Islet precursor cell (in vitro differentiated cells): ENCODE results near the gene PRKG1.

Experiments
- DNase-seq: peaks from one replicate; pipeline ENCODE4 v3.0.0-alpha.2; 2018

Gene PRKG1

GRCh38 chr10:52313256-52313932, 1239.1 kb downstream of the PRKG1 start:
- DNase-seq = peak; percentile 55

GRCh38 chr10:52313933-52314821, 1239.9 kb downstream of the PRKG1 start, which contains the start of gene DKK1:
Gene DKK1 (plus strand): TSS chr10:52314281. CDS start chr10:52314435, 154 bp downstream.
- peak; percentile 91 for DNase-seq

DNA sequence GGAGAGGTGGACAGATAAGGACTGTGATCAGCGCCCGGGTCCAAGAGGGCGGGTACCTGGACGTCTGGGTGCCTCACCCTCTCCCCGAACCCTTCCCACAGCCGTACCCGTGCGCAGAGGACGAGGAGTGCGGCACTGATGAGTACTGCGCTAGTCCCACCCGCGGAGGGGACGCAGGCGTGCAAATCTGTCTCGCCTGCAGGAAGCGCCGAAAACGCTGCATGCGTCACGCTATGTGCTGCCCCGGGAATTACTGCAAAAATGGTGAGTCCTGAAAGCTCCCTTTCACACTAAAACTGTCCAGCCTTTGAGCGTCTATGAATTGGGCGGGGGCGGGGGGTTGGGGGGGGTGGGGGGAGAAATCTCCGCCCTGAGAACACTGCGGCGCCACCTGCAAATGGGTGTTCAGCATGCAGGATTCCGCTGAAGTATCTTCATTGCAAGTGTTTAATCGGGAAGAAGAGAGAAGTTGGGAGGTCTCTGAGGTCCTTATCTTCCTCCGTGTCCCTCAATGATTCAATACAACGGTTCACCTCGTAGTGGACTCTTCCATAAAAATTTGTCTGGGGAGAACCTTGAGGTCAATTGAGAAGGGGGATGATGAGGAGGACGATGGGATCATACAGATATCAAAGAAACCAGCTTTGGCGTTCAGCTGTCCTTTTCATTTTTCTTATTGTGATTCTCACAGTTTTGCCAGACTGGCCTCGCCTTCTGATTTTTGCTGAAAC, 1240.7 kb downstream of the PRKG1 start:
- no peak for DNase-seq

GRCh38 chr10:52316001-52316400, 1241.7 kb downstream of the PRKG1 start:
- DNase-seq = no peak

DNA sequence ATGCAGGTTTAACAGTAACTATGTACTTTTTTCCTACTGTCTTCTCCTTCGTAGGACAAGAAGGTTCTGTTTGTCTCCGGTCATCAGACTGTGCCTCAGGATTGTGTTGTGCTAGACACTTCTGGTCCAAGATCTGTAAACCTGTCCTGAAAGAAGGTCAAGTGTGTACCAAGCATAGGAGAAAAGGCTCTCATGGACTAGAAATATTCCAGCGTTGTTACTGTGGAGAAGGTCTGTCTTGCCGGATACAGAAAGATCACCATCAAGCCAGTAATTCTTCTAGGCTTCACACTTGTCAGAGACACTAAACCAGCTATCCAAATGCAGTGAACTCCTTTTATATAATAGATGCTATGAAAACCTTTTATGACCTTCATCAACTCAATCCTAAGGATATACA, 1242.2 kb downstream of the PRKG1 start:
- DNase-seq = no peak

DNA sequence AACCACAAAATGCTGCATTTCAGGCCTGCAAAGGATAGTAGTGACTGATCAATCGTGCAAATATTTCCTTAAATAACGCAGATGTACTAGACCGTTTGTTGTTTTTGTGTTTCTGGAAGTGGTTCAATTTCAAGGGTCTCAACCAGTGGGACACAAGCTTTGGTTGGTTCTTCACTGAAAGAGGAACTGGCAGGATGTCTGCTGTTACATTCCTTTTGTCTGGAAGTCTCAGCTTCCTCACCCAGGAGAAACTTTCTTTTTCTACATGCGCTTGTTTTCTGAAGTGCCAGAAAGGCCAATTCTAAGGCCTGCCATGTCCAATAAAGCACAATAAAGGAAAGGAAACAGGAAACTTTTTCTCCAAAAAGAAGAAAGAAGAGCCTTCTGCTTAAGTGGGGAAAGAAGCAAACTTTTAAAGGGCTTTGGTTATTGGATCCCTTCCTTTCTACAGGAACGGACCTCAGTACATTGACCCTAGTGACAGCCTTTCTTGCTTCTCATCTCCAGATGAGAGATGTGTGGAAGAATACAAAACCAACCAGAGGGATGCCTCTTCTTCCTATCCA, 1243.9 kb downstream of the PRKG1 start:
- DNase-seq = no peak

GRCh38 chr10:52318822-52319464, 1244.7 kb downstream of the PRKG1 start:
- no peak for DNase-seq

DNA sequence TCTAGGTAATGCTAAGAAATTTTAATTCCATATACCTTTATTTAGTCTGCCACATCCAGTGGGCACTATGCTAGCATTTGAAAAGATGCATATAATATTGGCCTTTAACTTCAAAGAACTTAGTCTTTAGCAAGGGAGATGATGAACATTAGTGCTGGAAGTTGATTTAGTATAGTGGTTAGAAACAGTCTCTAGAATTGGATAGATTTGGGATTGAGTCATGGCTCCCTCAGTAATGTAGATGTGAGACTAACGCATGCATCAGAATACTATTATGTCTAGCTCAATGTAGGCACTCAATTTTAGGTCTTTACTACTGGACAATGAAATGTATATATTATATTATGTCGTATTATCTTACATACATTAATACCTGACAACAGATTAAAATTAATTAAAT, 1245.6 kb downstream of the PRKG1 start:
- no peak for DNase-seq

DNA sequence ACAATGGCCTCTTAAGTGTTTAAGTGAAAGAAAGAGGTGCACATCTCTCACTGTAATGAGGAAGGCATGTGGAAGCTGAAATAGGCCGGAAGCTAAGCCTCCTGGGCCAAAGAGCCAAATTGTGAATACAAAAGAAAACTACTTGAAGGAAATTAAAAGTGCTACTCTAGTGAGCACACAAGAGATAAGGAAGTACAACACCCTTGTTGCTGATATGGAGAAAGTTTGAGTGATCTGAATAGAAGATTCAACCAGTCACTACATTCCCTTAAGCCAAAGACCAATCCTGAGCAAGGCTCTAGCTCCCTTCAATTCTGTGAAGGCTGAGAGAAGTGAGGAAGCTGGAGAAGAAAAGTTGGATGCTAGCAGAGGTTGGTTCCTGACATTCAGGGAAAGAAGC, 1248.0 kb downstream of the PRKG1 start:
- no peak for DNase-seq

- no peak for DNase-seq
Measured at GRCh38 chr10:52322936-52323335, 1248.6 kb downstream of the PRKG1 start.

GRCh38 chr10:52326382-52326781, 1252.1 kb downstream of the PRKG1 start:
- DNase-seq = no peak

DNA sequence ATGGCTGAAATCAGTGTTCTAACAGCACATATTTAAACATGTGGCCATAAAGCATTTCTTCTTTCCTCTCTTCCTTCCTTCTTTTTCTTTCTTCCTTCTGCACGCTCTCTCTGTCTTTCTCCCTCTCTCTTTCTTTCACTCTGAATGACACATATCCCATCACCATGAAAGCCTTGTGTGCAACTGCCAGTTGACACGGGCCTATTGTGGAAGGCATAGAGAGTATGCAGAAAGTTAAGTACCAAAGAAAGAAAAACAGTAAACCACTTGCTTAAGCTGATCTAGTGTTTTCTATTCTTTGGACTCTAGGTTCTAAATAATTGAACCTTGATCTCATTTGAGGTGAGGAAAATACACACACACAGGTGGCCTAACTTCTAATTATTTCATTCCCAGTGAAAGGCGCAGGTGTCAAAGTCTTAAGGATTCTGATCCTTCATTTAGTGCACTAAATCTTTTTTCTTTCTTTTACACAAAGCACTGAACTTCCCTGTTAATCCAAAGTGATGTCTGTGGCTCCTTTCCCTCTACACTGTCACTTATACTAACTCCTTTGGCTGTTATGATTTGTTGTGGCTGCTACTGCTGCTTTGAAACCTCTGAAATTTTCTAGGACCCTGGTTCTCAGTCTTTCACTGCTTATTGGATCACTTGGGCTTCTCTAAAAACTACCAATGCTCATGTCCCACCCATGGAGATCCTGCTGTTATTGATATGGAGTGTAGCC, 1257.5 kb downstream of the PRKG1 start:
- no peak for DNase-seq

- no peak for DNase-seq
Measured at GRCh38 chr10:52332815-52333214, 1258.5 kb downstream of the PRKG1 start.

- DNase-seq = no peak
Measured at GRCh38 chr10:52334595-52334994, 1260.3 kb downstream of the PRKG1 start.

GRCh38 chr10:52335665-52336064, 1261.4 kb downstream of the PRKG1 start:
- DNase-seq = no peak

GRCh38 chr10:52337225-52337624, 1262.9 kb downstream of the PRKG1 start:
- no peak for DNase-seq

GRCh38 chr10:52343439-52343838, 1269.2 kb downstream of the PRKG1 start:
- DNase-seq = no peak

- no peak for DNase-seq
Measured at GRCh38 chr10:52346394-52347326, 1272.4 kb downstream of the PRKG1 start.

- DNase-seq = no peak
Measured at GRCh38 chr10:52347327-52347667, 1273.0 kb downstream of the PRKG1 start.
